Glutamatergic neuron (in vitro differentiated cells): ENCODE measurements around the gene PCYOX1L. TPM values are rescaled to one million over a fixed set of nuclear protein-coding genes. Genes with fewer than 3 reads are reported as not detected.

ENCODE experiments used
- DNase-seq: peaks from one replicate; pipeline ENCODE4 v3.0.0; 2022
- H3K27ac Mint-ChIP-seq: one replicate; pipeline ENCODE4 v1.8.0; 2020; ENCODE audit warnings: mild to moderate bottlenecking, mixed read lengths, inconsistent platforms; ENCODE audit not compliant: unreplicated experiment
- H3K27me3 Mint-ChIP-seq: one replicate; pipeline ENCODE4 v1.8.0; 2020; ENCODE audit warnings: mild to moderate bottlenecking, moderate library complexity, mixed read lengths, inconsistent platforms; ENCODE audit not compliant: unreplicated experiment
- H3K36me3 Mint-ChIP-seq: one replicate; pipeline ENCODE4 v1.8.0; 2020; ENCODE audit warnings: mild to moderate bottlenecking, mixed read lengths, inconsistent platforms; ENCODE audit not compliant: unreplicated experiment
- H3K4me1 Mint-ChIP-seq: one replicate; pipeline ENCODE4 v1.8.0; 2020; ENCODE audit warnings: mild to moderate bottlenecking, low read depth, mixed read lengths, inconsistent platforms; ENCODE audit not compliant: unreplicated experiment
- H3K4me3 Mint-ChIP-seq: one replicate; pipeline ENCODE4 v1.8.0; 2020; ENCODE audit warnings: mild to moderate bottlenecking, mixed read lengths, inconsistent platforms; ENCODE audit not compliant: unreplicated experiment
- H3K9me3 Mint-ChIP-seq: one replicate; pipeline ENCODE4 v1.8.0; 2020; ENCODE audit warnings: mild to moderate bottlenecking, moderate library complexity, mixed read lengths, inconsistent platforms; ENCODE audit not compliant: unreplicated experiment
- CTCF ChIP-seq: fragments of 200-600 bp; sonication (generic); IDR thresholded peaks from one replicate; pipeline ENCODE4 v1.5.0; 2021; ENCODE audit not compliant: partially characterized antibody, unreplicated experiment
- total RNA-seq: library from RNA; stranded (reverse); fragmentation: NEBNext Ultra II Directional; extraction: Animal tissue kit (Norgen Biotek cat#: 25700); gene quantifications from one replicate; pipeline ENCODE4 v1.2.1, GENCODE V29; 2021; ENCODE audit not compliant: unreplicated experiment

The PCYOX1L gene
- total RNA-seq, 1 donor from 2014 or later = 25.4 TPM

- Mint-ChIP-seq H3K36me3 (peaks cover 4% of the 10 kb centered on the region), H3K9me3 (peaks cover 1% of the 10 kb centered on the region), H3K27ac (no peak overlapping the region), H3K4me1 (no peaks in the 10 kb centered on the region), H3K27me3 (peaks cover 6% of the 10 kb centered on the region), H3K4me3 (no peak overlapping the region)
- DNase-seq = no peak
- no peak for TF ChIP-seq CTCF
These were observed 22.1 kb downstream of the PCYOX1L start for GRCh38 chr5:149379818-149380374.

GRCh38 chr5:149380466-149381121, 22.7 kb downstream of the PCYOX1L start:
- no peaks in the 10 kb centered on the region for H3K4me1 Mint-ChIP-seq
- no peak overlapping the region for H3K27ac Mint-ChIP-seq
- H3K27me3 Mint-ChIP-seq = peaks cover 6% of the 10 kb centered on the region
- TF ChIP-seq CTCF = no peak
- DNase-seq = no peak
- H3K9me3 Mint-ChIP-seq = peaks cover 1% of the 10 kb centered on the region
- H3K36me3 Mint-ChIP-seq = peaks cover 4% of the 10 kb centered on the region
- no peak overlapping the region for H3K4me3 Mint-ChIP-seq

- Mint-ChIP-seq H3K27me3 (peaks cover 6% of the 10 kb centered on the region), H3K27ac (no peak overlapping the region), H3K36me3 (peaks cover 4% of the 10 kb centered on the region), H3K9me3 (peaks cover 1% of the 10 kb centered on the region), H3K4me3 (no peak overlapping the region), H3K4me1 (peaks cover 2% of the 10 kb centered on the region)
- no peak for TF ChIP-seq CTCF
- no peak for DNase-seq
These were observed 23.6 kb downstream of the PCYOX1L start for GRCh38 chr5:149381261-149381985.

GRCh38 chr5:149381986-149382338, 24.1 kb downstream of the PCYOX1L start:
- peaks cover 1% of the 10 kb centered on the region for H3K9me3 Mint-ChIP-seq
- peak; percentile 90 for TF ChIP-seq CTCF
- H3K27ac Mint-ChIP-seq = no peak overlapping the region
- peaks cover 6% of the 10 kb centered on the region for H3K27me3 Mint-ChIP-seq
- H3K4me1 Mint-ChIP-seq = peaks cover 2% of the 10 kb centered on the region
- H3K4me3 Mint-ChIP-seq = no peak overlapping the region
- DNase-seq = peak; percentile 94
- H3K36me3 Mint-ChIP-seq = peaks cover 4% of the 10 kb centered on the region

- H3K36me3 Mint-ChIP-seq = no peaks in the 10 kb centered on the region
- peaks cover 2% of the 10 kb centered on the region for H3K4me1 Mint-ChIP-seq
- no peak for DNase-seq
- peaks cover 1% of the 10 kb centered on the region for H3K9me3 Mint-ChIP-seq
- no peak overlapping the region for H3K4me3 Mint-ChIP-seq
- no peak overlapping the region for H3K27ac Mint-ChIP-seq
- no peak for TF ChIP-seq CTCF
- H3K27me3 Mint-ChIP-seq = peaks cover 6% of the 10 kb centered on the region
These were observed 24.8 kb downstream of the PCYOX1L start for GRCh38 chr5:149382517-149383220.
